Chondrocyte (in vitro differentiated cells): ENCODE measurements around the gene CCDC63. TPM values are rescaled to one million over a fixed set of nuclear protein-coding genes. Genes with fewer than 3 reads are reported as not detected.
"Not testable (repeated sequence)": the region's sequence is repeated elsewhere in the genome, so short reads cannot be mapped to it uniquely, and the experiment has no call there.

ENCODE experiments used
- DNase-seq: peaks from one replicate; pipeline ENCODE4 v3.0.0; 2021; ENCODE audit warnings: mixed read lengths, low spot score
- H3K27ac Mint-ChIP-seq: one replicate; pipeline ENCODE4 v1.8.0; 2021; ENCODE audit warnings: mild to moderate bottlenecking, moderate library complexity, mixed read lengths; ENCODE audit not compliant: unreplicated experiment
- H3K27me3 Mint-ChIP-seq: 2 replicates; pipeline ENCODE4 v1.8.0; 2021; ENCODE audit warnings: low read depth, mixed read lengths
- H3K36me3 Mint-ChIP-seq: 2 replicates; pipeline ENCODE4 v1.8.0; 2021; ENCODE audit warnings: low read depth, mixed read lengths
- H3K4me1 Mint-ChIP-seq: 2 replicates; pipeline ENCODE4 v1.8.0; 2021; ENCODE audit warnings: low read depth, mild to moderate bottlenecking, mixed read lengths
- H3K4me3 Mint-ChIP-seq: one replicate; pipeline ENCODE4 v1.8.0; 2021; ENCODE audit warnings: mild to moderate bottlenecking, moderate library complexity, mixed read lengths; ENCODE audit not compliant: unreplicated experiment
- H3K9me3 Mint-ChIP-seq: 2 replicates; pipeline ENCODE4 v1.8.0; 2021; ENCODE audit warnings: low read depth, mixed read lengths
- CTCF ChIP-seq: fragments of 200-600 bp; sonication (generic); IDR thresholded peaks from 2 replicates; pipeline ENCODE4 v1.5.0; 2021; ENCODE audit warnings: antibody characterized with exemption, mild to moderate bottlenecking, moderate library complexity
- total RNA-seq: library from RNA; stranded (reverse); gene quantifications from 3 replicates; pipeline ENCODE4 v1.2.1, GENCODE V29; 2021

Gene CCDC63
- total RNA-seq, 1 donor from 2014 or later = not detected

- Mint-ChIP-seq H3K36me3 (peaks cover 2% of the 10 kb centered on the region), H3K4me1 (peaks cover 6% of the 10 kb centered on the region), H3K27ac (no peak overlapping the region), H3K27me3 (peaks cover 33% of the 10 kb centered on the region), H3K4me3 (no peak overlapping the region), H3K9me3 (peaks cover 5% of the 10 kb centered on the region)
- no peak for TF ChIP-seq CTCF
- no peak for DNase-seq
Measured at GRCh38 chr12:110940933-110941332, 94.1 kb downstream of the CCDC63 start.

- Mint-ChIP-seq H3K27ac (no peak overlapping the region), H3K27me3 (peaks cover 29% of the 10 kb centered on the region), H3K4me1 (peaks cover 6% of the 10 kb centered on the region), H3K36me3 (peaks cover 2% of the 10 kb centered on the region), H3K4me3 (no peak overlapping the region), H3K9me3 (peaks cover 9% of the 10 kb centered on the region)
- no peak for TF ChIP-seq CTCF
- DNase-seq = no peak
Measured at GRCh38 chr12:110941391-110941790, 94.6 kb downstream of the CCDC63 start.

- no peak for DNase-seq
- Mint-ChIP-seq H3K9me3 (peaks cover 21% of the 10 kb centered on the region), H3K4me1 (no peaks in the 10 kb centered on the region)
Measured at GRCh38 chr12:110943373-110943772, 96.6 kb downstream of the CCDC63 start.

GRCh38 chr12:110948041-110948440 is 101.3 kb downstream of the CCDC63 start:
- H3K36me3 Mint-ChIP-seq = peaks cover 2% of the 10 kb centered on the region
- no peak overlapping the region for H3K4me3 Mint-ChIP-seq
- no peak for DNase-seq
- no peaks in the 10 kb centered on the region for H3K4me1 Mint-ChIP-seq
- no peak overlapping the region for H3K27ac Mint-ChIP-seq
- H3K27me3 Mint-ChIP-seq = peaks cover 4% of the 10 kb centered on the region
- no peak for TF ChIP-seq CTCF
- peaks cover 25% of the 10 kb centered on the region for H3K9me3 Mint-ChIP-seq

More at GRCh38 chr12:110943373-110943772, 96.6 kb downstream of the CCDC63 start:
- no peak for TF ChIP-seq CTCF
- Mint-ChIP-seq H3K27ac (no peak overlapping the region), H3K27me3 (peaks cover 15% of the 10 kb centered on the region), H3K36me3 (peaks cover 2% of the 10 kb centered on the region), H3K4me3 (no peak overlapping the region)

GRCh38 chr12:110950466-110950865 is 103.7 kb downstream of the CCDC63 start:
- peaks cover 25% of the 10 kb centered on the region for H3K9me3 Mint-ChIP-seq
- not testable (repeated sequence) for H3K36me3 Mint-ChIP-seq, DNase-seq, H3K27ac Mint-ChIP-seq, H3K4me1 Mint-ChIP-seq, H3K4me3 Mint-ChIP-seq
- H3K27me3 Mint-ChIP-seq = peaks cover 17% of the 10 kb centered on the region

- not testable (repeated sequence) for H3K4me3 Mint-ChIP-seq, H3K4me1 Mint-ChIP-seq, H3K27ac Mint-ChIP-seq, DNase-seq, H3K36me3 Mint-ChIP-seq
- Mint-ChIP-seq H3K9me3 (peaks cover 21% of the 10 kb centered on the region), H3K27me3 (peaks cover 19% of the 10 kb centered on the region)
Measured at GRCh38 chr12:110950867-110951266, 104.1 kb downstream of the CCDC63 start.

Other genes starting within 250 kb of the CCDC63 start
- 32.9 to 55.1 TPM (median 37.1 TPM) in 3 replicates for gene TCTN1, start 232.9 kb upstream of the CCDC63 start, total RNA-seq
- gene HVCN1, start 157.9 kb upstream of the CCDC63 start, total RNA-seq = 1.2 to 1.3 TPM (median 1.2 TPM) in 3 replicates
- 71.8 to 91.4 TPM (median 82.5 TPM) in 3 replicates for gene PPP1CC, start 104.1 kb upstream of the CCDC63 start, total RNA-seq
- gene MYL2, start 73.6 kb downstream of the CCDC63 start, total RNA-seq = not detected in 3 replicates
- not detected in 3 replicates for gene CUX2, start 187.2 kb downstream of the CCDC63 start, total RNA-seq